HG03097 (cell line): Measurements from ENCODE around the gene BRD3.

Experiments
- ATAC-seq: cut with Tn5 transposase; IDR thresholded peaks from one replicate; pipeline ENCODE4 v1.9.1; 2021; ENCODE audit not compliant: unreplicated experiment, low FRiP score

The BRD3 gene

DNA sequence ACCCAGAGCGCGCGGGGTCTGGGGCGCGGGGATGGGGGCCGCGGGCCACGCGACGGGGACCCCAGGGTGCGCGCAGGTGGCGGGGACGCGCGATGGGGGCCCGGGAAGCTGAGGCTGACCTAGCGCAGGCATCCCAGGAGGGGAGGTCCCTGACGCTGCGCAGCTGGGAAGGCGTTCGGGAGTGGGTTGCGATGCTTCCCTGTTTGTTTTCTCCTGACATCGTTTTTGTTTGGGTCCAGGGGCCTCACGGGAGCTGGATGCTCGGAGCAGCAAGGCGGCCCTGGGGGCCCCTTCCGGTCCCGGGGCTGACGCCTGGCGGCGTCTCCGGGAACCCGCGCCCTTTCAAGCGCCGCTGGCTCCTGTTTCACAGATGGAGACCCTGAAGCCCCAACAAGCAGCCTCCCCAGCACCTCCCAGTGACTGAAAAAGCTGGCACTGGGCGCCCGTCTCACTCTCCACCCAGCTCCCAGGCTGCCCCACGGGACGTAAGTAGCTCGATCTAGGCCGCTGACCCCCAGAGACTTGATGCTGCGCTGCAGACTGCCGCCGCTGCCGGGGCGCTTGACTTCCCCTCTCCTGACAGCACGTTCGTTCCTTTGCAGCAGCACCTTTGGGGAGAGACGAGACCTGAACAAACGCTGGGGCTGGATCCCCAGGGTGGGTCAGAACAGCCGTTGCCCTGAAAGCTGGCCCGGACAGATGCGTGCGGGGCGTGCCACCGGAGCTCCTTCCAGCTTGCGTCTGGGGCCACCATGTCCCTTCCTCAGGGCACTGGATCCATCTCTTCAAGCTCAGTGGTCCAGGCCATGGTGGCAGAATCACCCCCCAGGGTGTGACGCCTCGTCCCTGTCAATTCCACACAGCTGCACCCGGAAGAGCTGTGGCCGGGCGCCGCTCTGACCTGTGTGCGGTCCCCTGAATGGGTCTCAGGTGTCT lies 42.0 kb downstream of the BRD3 start:
- peak; percentile 32 for ATAC-seq

GRCh38 chr9:134024828-134025605 lies 42.8 kb downstream of the BRD3 start, which contains the start of gene BRD3OS:
Gene BRD3OS, plus strand, starts transcription at chr9:134025481. Its CDS starts 1,267 bp downstream, at chr9:134026748.
- ATAC-seq, result peak; percentile 79

- no peak for ATAC-seq
Observed at GRCh38 chr9:134024214-134024792, 43.5 kb downstream of the BRD3 start.

DNA sequence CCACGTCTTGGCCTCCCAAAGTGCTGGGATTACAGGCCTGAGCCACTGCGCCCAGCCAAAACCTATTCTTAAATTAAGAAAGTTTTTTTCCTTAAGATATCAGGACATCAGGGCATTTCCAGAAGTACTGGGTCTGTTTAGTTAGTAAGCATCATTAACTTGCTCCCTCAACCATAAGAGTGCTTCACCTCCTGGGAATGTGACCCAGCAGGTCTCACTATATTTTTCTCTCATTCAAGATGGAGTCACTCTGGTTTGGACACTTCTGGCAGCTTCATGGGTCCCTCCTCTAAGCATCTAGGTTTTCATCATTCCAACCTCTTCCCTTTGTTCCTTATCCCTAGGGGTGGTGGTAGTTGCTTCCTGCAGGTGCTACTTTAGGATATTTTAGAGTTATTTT lies 52.9 kb downstream of the BRD3 start:
- no peak for ATAC-seq

DNA sequence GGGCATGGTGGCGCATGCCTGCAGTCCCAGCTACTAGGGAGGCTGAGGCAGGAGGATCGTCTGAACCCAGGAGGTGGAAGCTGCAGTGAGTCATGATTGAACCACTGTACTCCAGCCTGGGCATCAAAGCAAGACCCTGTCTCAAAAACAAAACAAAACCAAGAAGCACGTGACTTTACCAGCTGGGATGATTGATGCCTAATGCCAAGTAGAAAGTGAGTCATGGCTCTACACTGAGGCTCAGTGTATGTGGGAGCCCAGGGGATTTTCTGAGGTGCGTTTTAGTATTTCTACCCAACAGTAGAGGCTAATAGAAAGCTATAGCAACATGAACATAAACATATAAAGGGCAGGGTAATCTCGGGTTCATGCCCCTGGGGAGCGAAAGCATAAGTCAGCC lies 56.4 kb downstream of the BRD3 start:
- ATAC-seq, result no peak

- no peak for ATAC-seq
Observed at GRCh38 chr9:134010310-134011173, 57.3 kb downstream of the BRD3 start.

DNA sequence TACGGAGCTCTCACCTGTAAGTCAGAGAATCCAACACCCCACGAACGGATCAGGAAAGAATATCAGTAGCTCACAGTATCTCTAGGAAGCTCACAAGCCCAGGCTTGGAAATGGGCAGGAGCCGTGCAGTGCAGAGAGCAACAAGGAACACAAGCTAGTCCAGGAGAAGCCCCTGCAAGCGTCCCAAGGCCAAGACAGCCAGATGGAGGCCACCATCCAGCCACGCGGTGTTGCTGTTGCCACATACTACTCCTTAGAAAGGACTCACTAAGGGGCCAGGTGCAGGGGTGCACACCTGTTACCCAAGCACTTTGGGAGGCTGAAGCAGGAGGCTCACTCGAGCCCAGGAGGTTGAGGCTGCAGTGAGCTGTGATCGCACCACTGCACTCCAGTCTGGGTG lies 60.3 kb downstream of the BRD3 start:
- ATAC-seq, result no peak

DNA sequence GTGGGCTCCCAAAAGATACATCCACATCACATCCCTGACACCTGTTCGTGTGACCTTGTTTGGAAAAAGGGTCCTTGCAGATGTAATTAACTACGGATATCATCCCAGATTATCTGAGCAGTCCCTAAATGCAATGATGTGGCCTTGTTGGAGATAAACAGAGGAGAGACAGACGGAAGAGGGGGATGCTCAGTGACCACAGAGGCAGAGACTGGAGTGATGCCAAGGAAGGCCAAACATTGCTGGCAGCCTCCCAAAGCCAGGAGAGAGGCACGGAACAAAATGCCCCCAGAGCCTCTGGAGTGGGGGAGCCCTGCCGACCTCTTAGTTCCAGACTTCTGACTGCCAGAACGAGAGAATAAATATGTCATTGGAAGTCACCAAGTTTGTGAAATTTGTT lies 60.7 kb downstream of the BRD3 start:
- no peak for ATAC-seq

- no peak for ATAC-seq
Observed at GRCh38 chr9:134005381-134005780, 62.4 kb downstream of the BRD3 start.

DNA sequence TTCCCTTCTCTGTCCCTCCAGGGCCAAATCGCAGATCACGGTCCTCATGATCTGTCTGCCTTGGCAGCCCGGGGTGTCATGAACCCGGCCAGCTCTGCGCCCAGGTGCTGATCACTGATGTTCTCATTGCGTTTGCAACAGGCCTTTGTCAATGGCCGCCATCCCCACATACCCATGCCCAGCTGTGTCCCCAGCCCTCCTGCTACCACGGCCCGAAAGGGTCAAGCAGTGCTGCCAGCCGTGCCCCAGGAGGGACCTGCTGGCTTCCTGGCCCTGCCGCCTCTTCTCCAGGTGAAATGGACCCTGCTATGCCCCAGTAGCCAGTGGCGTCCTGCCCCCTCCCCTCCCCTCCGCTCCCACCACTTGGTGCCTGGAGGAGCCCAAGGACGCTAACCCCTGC lies 62.9 kb downstream of the BRD3 start:
- ATAC-seq, result no peak

DNA sequence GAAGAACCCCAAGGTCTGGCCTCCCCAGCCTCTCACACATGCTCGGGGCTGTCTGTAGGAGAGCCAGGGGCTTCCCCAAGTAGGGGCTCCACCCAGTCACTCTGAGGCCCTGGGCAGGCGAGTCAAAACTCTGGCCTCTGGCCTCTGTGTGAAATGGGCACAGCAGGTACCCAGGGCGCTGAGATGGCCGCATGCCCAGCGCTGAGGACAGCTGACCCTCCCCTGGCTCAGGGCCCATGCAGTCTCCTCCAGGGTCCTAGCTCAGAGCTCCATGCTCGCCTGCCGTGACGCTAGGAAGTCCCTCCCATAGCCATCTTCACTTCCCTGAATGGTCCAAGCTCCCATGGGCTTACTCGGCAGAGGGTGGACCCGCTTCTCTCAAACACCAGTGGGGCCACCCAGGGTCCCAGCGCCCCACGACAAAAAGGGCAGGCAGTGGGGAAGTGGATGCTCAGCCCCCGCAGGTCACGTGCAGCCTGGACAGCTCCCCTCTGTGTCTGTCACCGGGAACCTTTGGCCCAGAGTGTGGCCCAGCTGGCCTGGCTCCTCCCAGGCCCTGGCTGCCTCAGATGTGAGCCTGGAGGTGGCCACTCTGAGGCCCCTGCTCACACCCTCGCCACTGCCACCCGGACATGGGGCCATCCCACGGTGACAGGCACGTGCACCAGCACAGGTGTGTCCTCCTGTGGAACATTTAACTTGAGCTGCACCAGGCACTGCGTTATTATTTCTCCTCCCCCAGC lies 63.5 kb downstream of the BRD3 start:
- no peak for ATAC-seq

DNA sequence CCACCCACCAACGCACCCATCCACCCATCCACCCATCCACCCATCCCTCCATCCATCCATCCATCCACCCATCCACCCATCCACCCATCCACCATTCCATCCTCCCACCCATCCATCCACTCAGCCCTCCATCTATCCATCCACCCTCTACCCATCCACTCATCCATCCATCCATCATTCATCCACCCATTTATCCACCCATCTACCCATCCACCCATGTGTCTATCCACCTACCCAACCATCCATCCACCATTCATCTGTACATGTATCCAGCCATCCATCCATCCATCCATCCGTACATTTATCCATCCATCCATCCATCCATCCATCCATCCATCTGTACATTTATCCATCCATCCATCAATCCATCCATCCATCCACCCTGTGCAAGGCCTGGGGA lies 64.6 kb downstream of the BRD3 start:
- no peak for ATAC-seq

GRCh38 chr9:134002796-134003195 lies 65.0 kb downstream of the BRD3 start:
- ATAC-seq, result no peak

GRCh38 chr9:133999851-134000265 lies 68.0 kb downstream of the BRD3 start:
- ATAC-seq, result no peak

DNA sequence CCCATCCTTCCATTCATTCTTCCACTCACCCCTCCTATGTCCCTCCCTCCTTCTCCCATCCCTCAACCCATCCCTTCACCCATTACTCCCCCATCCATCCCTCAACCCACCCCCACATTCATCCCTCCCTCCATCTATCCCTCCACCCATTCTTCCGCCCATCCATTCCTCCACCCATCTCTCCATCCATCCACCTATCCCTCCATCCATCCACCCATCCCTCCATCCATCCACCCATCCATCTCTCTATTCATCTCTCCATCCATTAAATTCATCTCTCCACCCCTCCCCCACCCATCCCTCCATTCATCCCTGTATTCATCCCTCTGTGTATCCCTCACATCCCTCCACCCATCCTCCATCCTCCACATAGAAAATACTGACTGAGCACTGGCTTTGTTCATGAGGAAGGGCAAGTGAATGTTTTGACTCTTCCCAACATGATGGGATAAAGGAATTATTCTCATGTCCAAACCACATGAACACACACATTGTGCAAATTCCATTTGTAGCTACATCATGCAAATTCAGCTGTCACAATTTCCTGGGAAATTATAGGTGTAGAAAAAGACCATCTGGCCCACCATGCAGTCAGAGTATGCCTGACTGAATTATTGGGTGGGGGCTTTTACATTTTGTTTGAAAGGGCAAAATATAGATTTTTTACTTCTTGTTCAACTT lies 68.8 kb downstream of the BRD3 start:
- no peak for ATAC-seq

DNA sequence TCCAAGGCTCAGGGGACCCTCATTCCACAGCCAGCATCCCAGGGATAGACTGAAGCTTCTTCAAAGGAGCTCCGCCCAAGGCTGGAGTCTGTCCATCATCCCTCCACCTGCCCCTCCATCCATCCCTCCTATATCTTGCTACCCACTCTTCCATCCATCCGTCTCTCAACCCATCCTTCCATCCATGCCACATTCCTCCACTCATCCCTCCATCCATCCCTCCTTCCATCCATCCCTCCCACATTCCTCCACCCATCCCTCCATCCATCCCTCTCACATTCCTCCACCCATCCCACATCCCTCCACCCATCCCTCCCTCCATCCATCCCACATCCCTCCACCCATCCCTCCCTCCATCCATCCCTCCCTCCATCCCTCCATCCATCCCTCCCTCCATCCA lies 70.2 kb downstream of the BRD3 start:
- ATAC-seq, result no peak

DNA sequence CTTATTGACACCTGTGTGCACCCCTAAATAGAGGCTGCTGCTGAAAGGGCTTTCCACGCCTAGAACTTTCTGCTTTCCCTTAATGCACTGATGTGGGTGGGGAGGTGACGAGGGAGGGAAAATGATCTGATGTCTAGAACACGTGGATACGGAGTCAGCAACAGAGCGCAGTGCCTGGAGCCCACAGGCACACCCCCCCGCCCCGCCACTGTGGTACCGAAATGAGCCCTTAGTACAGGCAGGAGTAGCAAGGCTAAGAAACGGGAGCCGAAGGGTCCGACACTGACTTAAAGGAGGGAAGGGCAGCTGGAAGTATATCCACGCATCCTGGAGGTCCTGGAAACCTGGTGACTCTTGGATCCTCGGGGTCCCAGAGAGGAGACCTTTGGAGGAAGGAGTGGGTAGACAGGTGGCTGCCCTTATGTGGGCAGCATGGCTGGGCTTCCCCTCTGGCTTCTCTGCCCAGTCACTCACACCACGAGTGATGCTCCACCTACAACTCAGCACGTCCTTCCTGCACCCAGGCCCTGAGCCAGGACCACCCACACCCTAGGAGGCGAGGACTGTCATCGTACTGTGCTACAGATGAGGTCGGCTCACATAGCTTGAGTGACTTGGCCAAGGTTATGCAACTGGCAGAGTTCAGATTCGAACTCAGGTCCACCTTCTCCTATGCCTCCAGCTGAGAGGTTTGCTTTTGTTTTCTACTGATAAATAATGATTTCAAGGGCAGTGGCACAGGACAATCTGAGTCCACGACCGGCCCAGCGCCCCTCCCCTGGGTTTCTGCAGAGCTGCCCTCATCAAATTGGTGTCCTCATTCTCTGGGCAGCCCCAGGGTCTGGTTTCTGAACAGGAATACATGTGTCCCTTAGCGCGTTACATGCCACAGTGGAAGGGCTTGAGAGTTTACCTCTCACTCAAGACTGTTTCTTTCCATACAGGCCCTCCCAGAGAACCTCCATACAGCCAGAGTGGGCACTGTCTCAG lies 71.0 kb downstream of the BRD3 start:
- ATAC-seq, result no peak
